B cell (primary cell): Measurements from ENCODE around the gene ZNF649.
"Not testable (repeated sequence)": the region's sequence is repeated elsewhere in the genome, so short reads cannot be mapped to it uniquely, and the experiment has no call there.

ENCODE experiments used
- CTCF ChIP-seq: fragments of 200-600 bp; IDR thresholded peaks from one replicate; pipeline ENCODE4 v1.8.0; 2022; ENCODE audit warnings: antibody characterized with exemption, mild to moderate bottlenecking
- EZH2 ChIP-seq: IDR thresholded peaks from 2 replicates; pipeline ENCODE4 v1.6.1; 2012; ENCODE audit warnings: borderline replicate concordance, low read depth, mild to moderate bottlenecking, moderate library complexity, low read length; ENCODE audit not compliant: insufficient read depth, poor library complexity, severe bottlenecking

GRCh38 chr19:51907981-51908380 is 3.2 kb upstream of the ZNF649 start:
- TF ChIP-seq CTCF, EZH2: not testable (repeated sequence)
